ENCODE data around the gene MAP4K4. TPM values are rescaled to one million over a fixed set of nuclear protein-coding genes. Genes with fewer than 3 reads are reported as not detected.
A peak's percentile ranks its signal among the peaks of the same experiment; 100 is the strongest.

MAP4K4 gene
- total RNA-seq, 1 experiment from 2014 or later, result 162 TPM

GRCh38 chr2:101823347-101823791, 125.9 kb downstream of the MAP4K4 start:
- H3K27me3 Mint-ChIP-seq (ENCODE audit: insufficient read depth, unreplicated experiment), result no peaks in the 10 kb centered on the region
- TF ChIP-seq, protein P1, sequence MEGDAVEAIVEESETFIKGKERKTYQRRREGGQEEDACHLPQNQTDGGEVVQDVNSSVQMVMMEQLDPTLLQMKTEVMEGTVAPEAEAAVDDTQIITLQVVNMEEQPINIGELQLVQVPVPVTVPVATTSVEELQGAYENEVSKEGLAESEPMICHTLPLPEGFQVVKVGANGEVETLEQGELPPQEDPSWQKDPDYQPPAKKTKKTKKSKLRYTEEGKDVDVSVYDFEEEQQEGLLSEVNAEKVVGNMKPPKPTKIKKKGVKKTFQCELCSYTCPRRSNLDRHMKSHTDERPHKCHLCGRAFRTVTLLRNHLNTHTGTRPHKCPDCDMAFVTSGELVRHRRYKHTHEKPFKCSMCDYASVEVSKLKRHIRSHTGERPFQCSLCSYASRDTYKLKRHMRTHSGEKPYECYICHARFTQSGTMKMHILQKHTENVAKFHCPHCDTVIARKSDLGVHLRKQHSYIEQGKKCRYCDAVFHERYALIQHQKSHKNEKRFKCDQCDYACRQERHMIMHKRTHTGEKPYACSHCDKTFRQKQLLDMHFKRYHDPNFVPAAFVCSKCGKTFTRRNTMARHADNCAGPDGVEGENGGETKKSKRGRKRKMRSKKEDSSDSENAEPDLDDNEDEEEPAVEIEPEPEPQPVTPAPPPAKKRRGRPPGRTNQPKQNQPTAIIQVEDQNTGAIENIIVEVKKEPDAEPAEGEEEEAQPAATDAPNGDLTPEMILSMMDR (IDR thresholded peaks at IDR 0.05; ENCODE audit: unreplicated experiment), result peak; percentile 61
- ChIA-PET POLR2A (interaction anchor here (0.6 to 11.7 kb wide), 6 partner anchors 8 to 572 kb away, joined by 3 to 159 read pairs (median 6); partner anchors contain the start of gene MAP4K4), CTCF (interaction anchor here (0.6 to 2.8 kb wide), 22 partner anchors 9 to 613 kb away, joined by 3 to 22 read pairs (median 4); partner anchors contain the start of gene CREG2)
- peak overlapping the region; percentile 51 for H3K4me3 Mint-ChIP-seq (ENCODE audit: unreplicated experiment)
- H3K36me3 Mint-ChIP-seq (ENCODE audit: insufficient read depth, unreplicated experiment), result peaks cover 17% of the 10 kb centered on the region
- H3K27ac Mint-ChIP-seq (ENCODE audit: low read depth, unreplicated experiment), result peak overlapping the region; percentile 43
- intact Hi-C loops (cut with micrococcal nuclease), result loop anchor here (1.0 to 2.0 kb wide), 2 partner anchors 87 to 126 kb away; partner anchors contain the start of gene MAP4K4
- no peaks in the 10 kb centered on the region for H3K9me3 Mint-ChIP-seq (ENCODE audit: unreplicated experiment)
- DNase-seq (ENCODE audit: unreplicated experiment), result peak; percentile 89
- no TSS peak for BruUV-seq (replicated peaks)
- peaks cover 67% of the 10 kb centered on the region for H3K4me1 Mint-ChIP-seq (ENCODE audit: insufficient read depth, unreplicated experiment)

DNA sequence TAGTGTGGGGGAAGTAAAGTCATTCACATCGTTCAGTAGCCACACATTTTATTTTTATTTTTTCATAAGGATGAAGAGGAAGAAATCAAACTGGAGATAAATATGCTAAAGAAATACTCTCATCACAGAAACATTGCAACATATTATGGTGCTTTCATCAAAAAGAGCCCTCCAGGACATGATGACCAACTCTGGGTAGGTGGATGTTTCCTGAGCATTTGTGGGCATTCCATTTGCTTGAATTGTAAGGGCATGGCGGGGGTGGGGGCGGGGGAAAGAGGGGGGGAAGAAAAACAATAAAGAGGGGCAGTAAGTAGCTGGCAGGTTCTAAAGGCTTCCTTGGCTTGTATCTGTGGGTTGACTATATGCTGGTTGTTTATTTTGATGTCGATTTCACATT, 126.4 kb downstream of the MAP4K4 start:
- BruUV-seq (replicated peaks), result no TSS peak
- TF ChIP-seq, protein P1 (IDR thresholded peaks at IDR 0.05; ENCODE audit: unreplicated experiment), result no peak
- DNase-seq (ENCODE audit: unreplicated experiment), result peak; percentile 81
- peak overlapping the region; percentile 43 for H3K27ac Mint-ChIP-seq (ENCODE audit: low read depth, unreplicated experiment)
- H3K4me1 Mint-ChIP-seq (ENCODE audit: insufficient read depth, unreplicated experiment), result peaks cover 62% of the 10 kb centered on the region
- peaks cover 17% of the 10 kb centered on the region for H3K36me3 Mint-ChIP-seq (ENCODE audit: insufficient read depth, unreplicated experiment)
- no peaks in the 10 kb centered on the region for H3K27me3 Mint-ChIP-seq (ENCODE audit: insufficient read depth, unreplicated experiment)
- H3K9me3 Mint-ChIP-seq (ENCODE audit: unreplicated experiment), result no peaks in the 10 kb centered on the region
- peak overlapping the region; percentile 51 for H3K4me3 Mint-ChIP-seq (ENCODE audit: unreplicated experiment)
- ChIA-PET POLR2A (interaction anchor here (0.8 to 11.7 kb wide), 6 partner anchors 7 to 125 kb away, joined by 3 to 159 read pairs (median 4); partner anchors contain the start of gene MAP4K4), CTCF (interaction anchor here (0.7 to 2.8 kb wide), 15 partner anchors 8 to 613 kb away, joined by 3 to 22 read pairs (median 4); partner anchors contain the start of gene CREG2)
- intact Hi-C loops (cut with micrococcal nuclease), result loop anchor here (1.0 to 2.0 kb wide), 2 partner anchors 87 to 127 kb away; partner anchors contain the start of gene MAP4K4

GRCh38 chr2:101826716-101827115, 129.2 kb downstream of the MAP4K4 start:
- H3K4me3 Mint-ChIP-seq (ENCODE audit: unreplicated experiment), result peak overlapping the region; percentile 31
- CTCF ChIA-PET, result interaction anchor here (0.6 to 4.3 kb wide), 9 partner anchors 20 to 493 kb away, joined by 3 to 36 read pairs (median 5); partner anchors contain the start of gene MAP4K4
- TF ChIP-seq, protein P1 (IDR thresholded peaks at IDR 0.05; ENCODE audit: unreplicated experiment), result no peak
- no peak for DNase-seq (ENCODE audit: unreplicated experiment)
- H3K9me3 Mint-ChIP-seq (ENCODE audit: unreplicated experiment), result no peaks in the 10 kb centered on the region
- BruUV-seq (replicated peaks), result no TSS peak
- POLR2A ChIA-PET, result interaction anchor here (0.5 to 11.7 kb wide), 15 partner anchors 8 to 1759 kb away, joined by 3 to 159 read pairs (median 5); partner anchors contain the start of gene MAP4K4
- H3K4me1 Mint-ChIP-seq (ENCODE audit: insufficient read depth, unreplicated experiment), result peaks cover 50% of the 10 kb centered on the region
- H3K36me3 Mint-ChIP-seq (ENCODE audit: insufficient read depth, unreplicated experiment), result peaks cover 43% of the 10 kb centered on the region
- no peaks in the 10 kb centered on the region for H3K27me3 Mint-ChIP-seq (ENCODE audit: insufficient read depth, unreplicated experiment)
- peak overlapping the region; percentile 88 for H3K27ac Mint-ChIP-seq (ENCODE audit: low read depth, unreplicated experiment)
- intact Hi-C loops (cut with micrococcal nuclease), result no loop called here

DNA sequence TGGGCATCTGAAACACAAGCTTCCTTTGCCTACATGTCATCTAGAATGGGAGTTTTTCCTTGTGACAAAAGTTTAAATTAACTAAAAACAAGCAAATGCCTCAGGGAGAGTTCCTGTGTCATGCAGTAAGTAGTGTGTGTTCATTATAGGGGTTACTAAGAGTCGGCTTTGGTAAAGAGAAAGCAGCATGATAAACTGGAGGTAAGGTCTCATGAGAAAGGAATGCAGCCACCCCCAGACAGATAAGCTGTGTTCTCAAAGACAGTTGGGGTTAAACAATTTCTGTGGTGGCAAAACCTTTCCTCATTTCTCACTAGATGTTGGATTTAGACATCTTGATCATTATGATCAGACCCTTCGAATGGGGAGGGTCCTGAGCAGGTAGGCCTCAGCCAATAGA, 129.7 kb downstream of the MAP4K4 start:
- peaks cover 47% of the 10 kb centered on the region for H3K36me3 Mint-ChIP-seq (ENCODE audit: insufficient read depth, unreplicated experiment)
- POLR2A ChIA-PET, result interaction anchor here (0.6 to 11.7 kb wide), 17 partner anchors 8 to 673 kb away, joined by 3 to 159 read pairs (median 4); partner anchors contain the start of gene MAP4K4
- no peaks in the 10 kb centered on the region for H3K9me3 Mint-ChIP-seq (ENCODE audit: unreplicated experiment)
- CTCF ChIA-PET, result interaction anchor here (0.6 to 4.3 kb wide), 13 partner anchors 16 to 576 kb away, joined by 3 to 36 read pairs (median 4); partner anchors contain the start of gene MAP4K4
- no peaks in the 10 kb centered on the region for H3K27me3 Mint-ChIP-seq (ENCODE audit: insufficient read depth, unreplicated experiment)
- H3K4me1 Mint-ChIP-seq (ENCODE audit: insufficient read depth, unreplicated experiment), result peaks cover 50% of the 10 kb centered on the region
- BruUV-seq (replicated peaks), result no TSS peak
- peak overlapping the region; percentile 31 for H3K4me3 Mint-ChIP-seq (ENCODE audit: unreplicated experiment)
- intact Hi-C loops (cut with micrococcal nuclease), result no loop called here
- TF ChIP-seq, protein P1 (IDR thresholded peaks at IDR 0.05; ENCODE audit: unreplicated experiment), result no peak
- peak; percentile 71 for DNase-seq (ENCODE audit: unreplicated experiment)
- peak overlapping the region; percentile 88 for H3K27ac Mint-ChIP-seq (ENCODE audit: low read depth, unreplicated experiment)

All from MCF 10A (cell line).